ENCODE data around the gene SART1.

DNA sequence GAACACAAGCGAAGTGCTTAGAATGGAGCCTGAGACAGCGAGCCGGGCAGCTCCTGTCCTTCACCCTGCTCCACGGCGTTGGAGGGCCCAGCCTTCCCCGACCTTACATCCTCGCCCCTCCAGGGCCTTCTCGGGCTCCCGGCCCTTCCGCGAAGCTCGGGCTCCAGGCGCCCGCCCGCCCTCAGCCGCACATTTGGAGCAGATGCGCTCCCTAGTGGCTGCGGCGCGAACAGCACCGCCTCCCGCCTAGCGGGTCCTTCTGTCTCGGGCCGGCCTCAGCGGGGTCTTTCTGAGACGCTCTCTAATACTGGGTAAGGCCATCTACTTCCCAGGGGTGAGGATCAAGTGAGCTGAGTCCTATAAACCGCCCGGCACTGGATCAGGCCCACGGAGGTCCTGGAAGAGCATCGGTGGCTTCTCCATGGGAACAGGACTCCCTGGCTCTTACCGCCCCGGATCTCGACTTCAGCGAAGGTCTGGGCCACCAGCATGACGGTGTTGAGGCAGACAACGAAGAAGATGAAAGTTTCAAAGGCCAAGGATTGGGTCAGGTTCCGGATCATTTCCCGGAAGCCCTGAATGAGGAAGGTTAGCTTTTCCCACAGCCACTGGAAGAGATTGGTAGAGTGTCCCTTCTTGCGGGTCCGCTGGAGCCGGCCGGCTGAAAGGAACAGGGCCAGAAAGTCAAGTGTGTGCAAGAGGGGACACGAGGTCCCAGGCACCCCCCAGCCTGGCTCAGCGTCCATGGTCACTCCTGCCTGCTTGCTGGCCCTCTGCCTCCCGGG lies 61.1 kb downstream of the SART1 start:
- TF ChIP-seq POLR2A (IDR thresholded peaks at IDR 0.05), result no peak
- TF ChIP-seq, protein P1, sequence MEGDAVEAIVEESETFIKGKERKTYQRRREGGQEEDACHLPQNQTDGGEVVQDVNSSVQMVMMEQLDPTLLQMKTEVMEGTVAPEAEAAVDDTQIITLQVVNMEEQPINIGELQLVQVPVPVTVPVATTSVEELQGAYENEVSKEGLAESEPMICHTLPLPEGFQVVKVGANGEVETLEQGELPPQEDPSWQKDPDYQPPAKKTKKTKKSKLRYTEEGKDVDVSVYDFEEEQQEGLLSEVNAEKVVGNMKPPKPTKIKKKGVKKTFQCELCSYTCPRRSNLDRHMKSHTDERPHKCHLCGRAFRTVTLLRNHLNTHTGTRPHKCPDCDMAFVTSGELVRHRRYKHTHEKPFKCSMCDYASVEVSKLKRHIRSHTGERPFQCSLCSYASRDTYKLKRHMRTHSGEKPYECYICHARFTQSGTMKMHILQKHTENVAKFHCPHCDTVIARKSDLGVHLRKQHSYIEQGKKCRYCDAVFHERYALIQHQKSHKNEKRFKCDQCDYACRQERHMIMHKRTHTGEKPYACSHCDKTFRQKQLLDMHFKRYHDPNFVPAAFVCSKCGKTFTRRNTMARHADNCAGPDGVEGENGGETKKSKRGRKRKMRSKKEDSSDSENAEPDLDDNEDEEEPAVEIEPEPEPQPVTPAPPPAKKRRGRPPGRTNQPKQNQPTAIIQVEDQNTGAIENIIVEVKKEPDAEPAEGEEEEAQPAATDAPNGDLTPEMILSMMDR (IDR thresholded peaks at IDR 0.05), result peak; percentile 87 to 94 (median 90)

Data from breast epithelium (tissue), 3 donors.